HG03469 (cell line): ENCODE data around the gene SORCS2.

Source experiments
- ATAC-seq: cut with Tn5 transposase; IDR thresholded peaks from one replicate; pipeline ENCODE4 v1.9.1; 2021; ENCODE audit warnings: mild to moderate bottlenecking, moderate library complexity, moderate number of reproducible peaks; ENCODE audit not compliant: unreplicated experiment

SORCS2 gene

GRCh38 chr4:7638984-7639789 is 446.8 kb downstream of the SORCS2 start:
- ATAC-seq: no peak

- ATAC-seq: no peak
Observed at GRCh38 chr4:7640136-7640535, 447.8 kb downstream of the SORCS2 start.

- no peak for ATAC-seq
Observed at GRCh38 chr4:7641712-7642111, 449.4 kb downstream of the SORCS2 start.

- no peak for ATAC-seq
Observed at GRCh38 chr4:7642741-7643458, 450.6 kb downstream of the SORCS2 start.

- ATAC-seq: no peak
Observed at GRCh38 chr4:7645158-7645557, 452.8 kb downstream of the SORCS2 start.

GRCh38 chr4:7645956-7646355 is 453.6 kb downstream of the SORCS2 start:
- no peak for ATAC-seq

- ATAC-seq: no peak
Observed at GRCh38 chr4:7646384-7647061, 454.2 kb downstream of the SORCS2 start.

- no peak for ATAC-seq
Observed at GRCh38 chr4:7647186-7647585, 454.8 kb downstream of the SORCS2 start.

GRCh38 chr4:7647600-7648543 is 455.5 kb downstream of the SORCS2 start:
- ATAC-seq: no peak

- no peak for ATAC-seq
Observed at GRCh38 chr4:7648544-7649395, 456.4 kb downstream of the SORCS2 start.

GRCh38 chr4:7649411-7649740 is 457.0 kb downstream of the SORCS2 start:
- no peak for ATAC-seq

GRCh38 chr4:7649741-7650531 is 457.6 kb downstream of the SORCS2 start:
- no peak for ATAC-seq

- ATAC-seq: no peak
Observed at GRCh38 chr4:7650606-7651385, 458.5 kb downstream of the SORCS2 start.

- no peak for ATAC-seq
Observed at GRCh38 chr4:7651461-7651921, 459.2 kb downstream of the SORCS2 start.

- no peak for ATAC-seq
Observed at GRCh38 chr4:7652006-7652405, 459.7 kb downstream of the SORCS2 start.

- ATAC-seq: no peak
Observed at GRCh38 chr4:7652451-7652881, 460.1 kb downstream of the SORCS2 start.

GRCh38 chr4:7652906-7653305 is 460.6 kb downstream of the SORCS2 start:
- ATAC-seq: no peak
